Uterus (tissue), 2 donors: ENCODE data around the gene NOL4L.

ENCODE experiments used
- POLR2A ChIP-seq, 2 donors: fragments of 450-650 bp; IDR thresholded peaks; one replicate each; pipeline ENCODE4 v1.6.1; 2016; ENCODE audit warnings: antibody characterized with exemption in 2 of 2, mild to moderate bottlenecking in 1 of 2, moderate library complexity in 1 of 2
- TF ChIP-seq, protein P1 (sequence below), 4 experiments: fragments of 200-600 bp in 2 of 4; fragments of 450-650 bp in 2 of 4; sonication (generic) in 2 of 4; IDR thresholded peaks; one replicate each; pipeline ENCODE4 v1.5.1; 2016 to 2019; ENCODE audit warnings: antibody characterized with exemption in 4 of 4, mild to moderate bottlenecking in 2 of 4, moderate library complexity in 1 of 4

DNA sequence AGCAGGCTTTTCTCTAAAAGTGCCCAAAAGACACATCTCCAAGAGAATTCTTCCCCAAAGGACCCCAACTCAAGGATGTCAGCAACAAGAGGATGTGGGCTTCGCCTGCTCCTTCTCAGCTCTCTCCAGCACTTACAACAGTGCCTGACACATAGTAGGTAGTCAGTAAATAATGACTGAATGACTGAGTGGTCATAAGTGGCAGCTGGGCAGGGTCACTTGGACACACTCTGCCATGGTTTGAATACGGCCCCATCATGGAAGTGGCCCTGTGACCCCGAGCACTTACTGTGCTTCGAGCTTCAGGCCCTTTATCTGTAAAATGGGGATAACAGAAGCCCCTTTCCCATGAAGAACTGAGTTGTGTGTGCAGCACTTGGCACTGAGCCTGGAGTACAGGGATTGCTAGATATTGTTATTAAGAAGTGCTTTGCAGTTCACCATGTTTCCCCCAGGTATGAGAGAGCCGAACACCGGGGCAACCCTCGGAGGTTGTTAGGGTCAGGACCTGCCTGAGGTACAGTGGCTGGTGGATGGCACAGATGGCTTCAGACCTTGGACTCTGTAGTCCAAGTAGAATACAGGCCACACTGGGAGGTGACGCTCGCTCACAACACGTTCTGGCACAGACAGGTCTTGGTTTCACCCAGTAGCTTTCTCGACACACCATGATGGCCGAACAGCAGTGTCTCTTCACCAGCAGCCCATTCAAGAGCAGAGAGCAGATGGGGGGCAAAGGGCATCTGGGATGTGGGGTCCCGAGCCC lies 56.0 kb downstream of the NOL4L start:
- TF ChIP-seq, protein P1, sequence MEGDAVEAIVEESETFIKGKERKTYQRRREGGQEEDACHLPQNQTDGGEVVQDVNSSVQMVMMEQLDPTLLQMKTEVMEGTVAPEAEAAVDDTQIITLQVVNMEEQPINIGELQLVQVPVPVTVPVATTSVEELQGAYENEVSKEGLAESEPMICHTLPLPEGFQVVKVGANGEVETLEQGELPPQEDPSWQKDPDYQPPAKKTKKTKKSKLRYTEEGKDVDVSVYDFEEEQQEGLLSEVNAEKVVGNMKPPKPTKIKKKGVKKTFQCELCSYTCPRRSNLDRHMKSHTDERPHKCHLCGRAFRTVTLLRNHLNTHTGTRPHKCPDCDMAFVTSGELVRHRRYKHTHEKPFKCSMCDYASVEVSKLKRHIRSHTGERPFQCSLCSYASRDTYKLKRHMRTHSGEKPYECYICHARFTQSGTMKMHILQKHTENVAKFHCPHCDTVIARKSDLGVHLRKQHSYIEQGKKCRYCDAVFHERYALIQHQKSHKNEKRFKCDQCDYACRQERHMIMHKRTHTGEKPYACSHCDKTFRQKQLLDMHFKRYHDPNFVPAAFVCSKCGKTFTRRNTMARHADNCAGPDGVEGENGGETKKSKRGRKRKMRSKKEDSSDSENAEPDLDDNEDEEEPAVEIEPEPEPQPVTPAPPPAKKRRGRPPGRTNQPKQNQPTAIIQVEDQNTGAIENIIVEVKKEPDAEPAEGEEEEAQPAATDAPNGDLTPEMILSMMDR (IDR thresholded peaks at IDR 0.05) = no peak
- TF ChIP-seq POLR2A (IDR thresholded peaks at IDR 0.05) = no peak
